Prostate gland (tissue), 2 donors: ENCODE measurements around the gene RALA.
"Not testable (repeated sequence)": the region's sequence is repeated elsewhere in the genome, so short reads cannot be mapped to it uniquely, and the experiment has no call there.

ENCODE experiments used
- CTCF ChIP-seq, 4 experiments: fragments of 200-600 bp in 2 of 4; fragments of 450-650 bp in 2 of 4; sonication (generic) in 2 of 4; IDR thresholded peaks; 1 replicate in 3 of 4; 2 replicates in 1 of 4; pipeline ENCODE4 v1.5.1; 2016 to 2019; ENCODE audit warnings: antibody characterized with exemption in 4 of 4, mild to moderate bottlenecking in 2 of 4, moderate library complexity in 2 of 4
- POLR2A ChIP-seq: fragments of 450-650 bp; IDR thresholded peaks from one replicate; pipeline ENCODE4 v1.6.1; 2016; ENCODE audit warnings: antibody characterized with exemption, mild to moderate bottlenecking

DNA sequence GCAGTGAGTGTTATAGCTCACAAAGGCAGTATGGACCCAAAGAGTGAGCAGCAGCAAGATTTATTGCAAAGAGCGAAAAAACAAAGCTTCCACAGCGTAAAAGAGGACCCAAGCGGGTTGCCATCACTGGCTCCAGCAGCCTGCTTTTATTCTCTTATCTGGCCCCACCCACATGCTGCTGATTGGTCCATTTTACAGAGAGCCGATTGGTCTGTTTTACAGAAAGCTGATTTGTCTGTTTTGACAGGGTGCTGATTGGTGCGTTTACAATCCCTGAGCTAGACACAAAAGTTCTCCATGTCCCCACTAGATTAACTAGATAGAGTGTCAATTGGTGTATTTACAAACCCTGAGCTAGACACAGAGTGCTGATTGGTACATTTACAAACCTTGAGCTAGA is 129.9 kb downstream of the RALA start:
- not testable (repeated sequence) for TF ChIP-seq CTCF (IDR thresholded peaks at IDR 0.05); POLR2A
